GM23338 (cell line): Measurements from ENCODE around the gene NKX3-2. TPM values are rescaled to one million over a fixed set of nuclear protein-coding genes. Genes with fewer than 3 reads are reported as not detected.

Source experiments
- ATAC-seq: fragments of 200-7000 bp; cut with Tn5 transposase; 3 replicates; pipeline ENCODE4 v1.9.1; 2020
- DNase-seq: peaks from one replicate; pipeline ENCODE4 v3.0.0-alpha.2; 2015; ENCODE audit warnings: low spot score
- H2AFZ ChIP-seq: fragments of 200-600 bp; sonication (generic); 2 replicates; pipeline ENCODE4 v1.8.0; 2016; ENCODE audit warnings: antibody characterized with exemption, mild to moderate bottlenecking, moderate library complexity
- H3F3A ChIP-seq: fragments of 200-600 bp; sonication (generic); replicated peaks from 2 replicates; pipeline ENCODE4 v1.8.0; 2017; ENCODE audit warnings: antibody characterized with exemption, mixed run types, low read depth
- H3K27ac ChIP-seq: fragments of 200-600 bp; sonication (generic); 2 replicates; pipeline ENCODE4 v1.6.1; 2016; ENCODE audit warnings: low read depth
- H3K27me3 ChIP-seq: fragments of 200-600 bp; sonication (generic); 2 replicates; pipeline ENCODE4 v1.8.0; 2016; ENCODE audit warnings: mild to moderate bottlenecking, mixed run types, moderate library complexity; ENCODE audit not compliant: insufficient read depth
- H3K36me3 ChIP-seq: fragments of 200-600 bp; sonication (generic); 2 replicates; pipeline ENCODE4 v1.8.0; 2016; ENCODE audit warnings: mild to moderate bottlenecking; ENCODE audit not compliant: insufficient read depth
- H3K4me1 ChIP-seq: fragments of 200-600 bp; sonication (generic); 2 replicates; pipeline ENCODE4 v1.8.0; 2016; ENCODE audit warnings: mild to moderate bottlenecking, moderate library complexity; ENCODE audit not compliant: insufficient read depth
- H3K4me2 ChIP-seq: fragments of 200-600 bp; sonication (generic); 2 replicates; pipeline ENCODE4 v1.7.1; 2017; ENCODE audit warnings: mixed run types
- H3K4me3 ChIP-seq: fragments of 200-600 bp; sonication (generic); 2 replicates; pipeline ENCODE4 v1.6.1; 2016; ENCODE audit warnings: mixed run types
- H3K79me2 ChIP-seq: fragments of 200-600 bp; sonication (generic); replicated peaks from 2 replicates; pipeline ENCODE4 v1.8.0; 2017; ENCODE audit warnings: mild to moderate bottlenecking; ENCODE audit not compliant: insufficient read depth
- H3K9me2 ChIP-seq: fragments of 200-600 bp; sonication (generic); 2 replicates; pipeline ENCODE4 v1.8.0; 2017; ENCODE audit not compliant: insufficient read depth
- H4K20me1 ChIP-seq: fragments of 200-600 bp; sonication (generic); replicated peaks from 2 replicates; pipeline ENCODE4 v1.8.0; 2017; ENCODE audit warnings: mild to moderate bottlenecking; ENCODE audit not compliant: insufficient read depth
- H3K27ac Mint-ChIP-seq: 2 replicates; pipeline ENCODE4 v1.8.0; 2020; ENCODE audit warnings: inconsistent platforms, mild to moderate bottlenecking, moderate library complexity, mixed read lengths
- H3K27me3 Mint-ChIP-seq: 3 replicates; pipeline ENCODE4 v1.8.0; 2022; ENCODE audit warnings: low read depth, mild to moderate bottlenecking, moderate library complexity, mixed read lengths, inconsistent platforms; ENCODE audit not compliant: insufficient read depth, poor library complexity
- H3K36me3 Mint-ChIP-seq: 3 replicates; pipeline ENCODE4 v1.8.0; 2021; ENCODE audit warnings: low read depth, mild to moderate bottlenecking, inconsistent platforms, moderate library complexity, mixed read lengths
- H3K4me1 Mint-ChIP-seq: 3 replicates; pipeline ENCODE4 v1.8.0; 2020; ENCODE audit warnings: mild to moderate bottlenecking, inconsistent platforms, mixed read lengths
- H3K4me3 Mint-ChIP-seq: 3 replicates; pipeline ENCODE4 v1.8.0; 2021; ENCODE audit warnings: moderate library complexity, mild to moderate bottlenecking, inconsistent platforms, mixed read lengths
- H3K9me3 Mint-ChIP-seq: 3 replicates; pipeline ENCODE4 v1.8.0; 2020; ENCODE audit warnings: moderate library complexity, mild to moderate bottlenecking, inconsistent platforms, mixed read lengths
- EZH2phosphoT487 ChIP-seq: fragments of 200-600 bp; sonication (generic); IDR thresholded peaks from one replicate; pipeline ENCODE4 v1.8.1; 2018; ENCODE audit warnings: antibody characterized with exemption; ENCODE audit not compliant: unreplicated experiment
- ZNF114 ChIP-seq: fragments of 250-450 bp; sonication (Bioruptor Pico); IDR thresholded peaks from 2 replicates; pipeline ENCODE4 v1.5.0; 2020; ENCODE audit warnings: mild to moderate bottlenecking, moderate library complexity
- polyA plus RNA-seq: library from polyadenylated mRNA; unstranded; fragments of >200 nt; fragmentation: Nextera tagmentation; extraction: Ambion mirVana; gene quantifications from 2 replicates; pipeline ENCODE4 v1.2.1, GENCODE V29; 2016
- total RNA-seq: library from RNA; depleted of rRNA; stranded (reverse); fragments of >200 nt; shearing (Covaris generic); gene quantifications from 2 replicates; pipeline ENCODE4 v1.2.3, GENCODE V29; 2014
- TF ChIP-seq, protein P1 (sequence below), 2 experiments: fragments of 200-600 bp in 1 of 2; sonication (generic) in 1 of 2; conservative IDR thresholded peaks; 2 replicates each; pipeline versions ENCODE4 v1.5.1 to v1.6.1; 2016 to 2017; ENCODE audit warnings: antibody characterized with exemption in 2 of 2, low read depth in 2 of 2, mild to moderate bottlenecking in 2 of 2, moderate library complexity in 1 of 2
- TF ChIP-seq, protein P2 (sequence below): fragments of 250-450 bp; sonication (Bioruptor Pico); IDR thresholded peaks from 2 replicates; pipeline ENCODE4 v1.5.0; 2020; ENCODE audit warnings: mild to moderate bottlenecking, moderate library complexity
- TF ChIP-seq, protein P3 (sequence below): IDR thresholded peaks from one replicate; pipeline ENCODE4 v1.6.1; 2018; ENCODE audit warnings: antibody characterized with exemption; ENCODE audit not compliant: unreplicated experiment

The NKX3-2 gene
- total and polyA plus RNA-seq, 2 experiments from 2014 or later, result 0.14 TPM; not detected in 1

DNA sequence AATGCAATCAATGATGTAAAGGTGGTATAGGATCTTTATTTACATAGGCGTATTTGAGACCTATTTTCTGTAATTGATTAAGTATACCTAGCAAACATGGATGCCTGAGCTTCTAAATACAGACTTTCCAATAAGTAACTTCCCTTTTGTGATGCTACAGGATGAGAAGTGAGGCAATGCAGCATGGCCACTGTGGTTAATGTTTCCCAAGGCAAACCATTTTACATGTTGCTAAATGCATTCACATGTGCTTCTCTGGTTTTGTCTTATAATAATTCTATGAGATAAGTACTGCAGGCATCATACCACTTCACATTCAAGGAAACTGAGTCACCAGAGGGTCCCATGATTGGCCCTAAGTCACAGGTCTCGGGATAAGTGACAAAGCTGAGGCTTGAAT is 35.7 kb upstream of the NKX3-2 start (continued):
- TF ChIP-seq, protein P1, sequence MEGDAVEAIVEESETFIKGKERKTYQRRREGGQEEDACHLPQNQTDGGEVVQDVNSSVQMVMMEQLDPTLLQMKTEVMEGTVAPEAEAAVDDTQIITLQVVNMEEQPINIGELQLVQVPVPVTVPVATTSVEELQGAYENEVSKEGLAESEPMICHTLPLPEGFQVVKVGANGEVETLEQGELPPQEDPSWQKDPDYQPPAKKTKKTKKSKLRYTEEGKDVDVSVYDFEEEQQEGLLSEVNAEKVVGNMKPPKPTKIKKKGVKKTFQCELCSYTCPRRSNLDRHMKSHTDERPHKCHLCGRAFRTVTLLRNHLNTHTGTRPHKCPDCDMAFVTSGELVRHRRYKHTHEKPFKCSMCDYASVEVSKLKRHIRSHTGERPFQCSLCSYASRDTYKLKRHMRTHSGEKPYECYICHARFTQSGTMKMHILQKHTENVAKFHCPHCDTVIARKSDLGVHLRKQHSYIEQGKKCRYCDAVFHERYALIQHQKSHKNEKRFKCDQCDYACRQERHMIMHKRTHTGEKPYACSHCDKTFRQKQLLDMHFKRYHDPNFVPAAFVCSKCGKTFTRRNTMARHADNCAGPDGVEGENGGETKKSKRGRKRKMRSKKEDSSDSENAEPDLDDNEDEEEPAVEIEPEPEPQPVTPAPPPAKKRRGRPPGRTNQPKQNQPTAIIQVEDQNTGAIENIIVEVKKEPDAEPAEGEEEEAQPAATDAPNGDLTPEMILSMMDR (conservative IDR thresholded peaks at IDR 0.05; ENCODE audit: low read depth in 2 of 2), result no peak
- TF ChIP-seq, protein P2, sequence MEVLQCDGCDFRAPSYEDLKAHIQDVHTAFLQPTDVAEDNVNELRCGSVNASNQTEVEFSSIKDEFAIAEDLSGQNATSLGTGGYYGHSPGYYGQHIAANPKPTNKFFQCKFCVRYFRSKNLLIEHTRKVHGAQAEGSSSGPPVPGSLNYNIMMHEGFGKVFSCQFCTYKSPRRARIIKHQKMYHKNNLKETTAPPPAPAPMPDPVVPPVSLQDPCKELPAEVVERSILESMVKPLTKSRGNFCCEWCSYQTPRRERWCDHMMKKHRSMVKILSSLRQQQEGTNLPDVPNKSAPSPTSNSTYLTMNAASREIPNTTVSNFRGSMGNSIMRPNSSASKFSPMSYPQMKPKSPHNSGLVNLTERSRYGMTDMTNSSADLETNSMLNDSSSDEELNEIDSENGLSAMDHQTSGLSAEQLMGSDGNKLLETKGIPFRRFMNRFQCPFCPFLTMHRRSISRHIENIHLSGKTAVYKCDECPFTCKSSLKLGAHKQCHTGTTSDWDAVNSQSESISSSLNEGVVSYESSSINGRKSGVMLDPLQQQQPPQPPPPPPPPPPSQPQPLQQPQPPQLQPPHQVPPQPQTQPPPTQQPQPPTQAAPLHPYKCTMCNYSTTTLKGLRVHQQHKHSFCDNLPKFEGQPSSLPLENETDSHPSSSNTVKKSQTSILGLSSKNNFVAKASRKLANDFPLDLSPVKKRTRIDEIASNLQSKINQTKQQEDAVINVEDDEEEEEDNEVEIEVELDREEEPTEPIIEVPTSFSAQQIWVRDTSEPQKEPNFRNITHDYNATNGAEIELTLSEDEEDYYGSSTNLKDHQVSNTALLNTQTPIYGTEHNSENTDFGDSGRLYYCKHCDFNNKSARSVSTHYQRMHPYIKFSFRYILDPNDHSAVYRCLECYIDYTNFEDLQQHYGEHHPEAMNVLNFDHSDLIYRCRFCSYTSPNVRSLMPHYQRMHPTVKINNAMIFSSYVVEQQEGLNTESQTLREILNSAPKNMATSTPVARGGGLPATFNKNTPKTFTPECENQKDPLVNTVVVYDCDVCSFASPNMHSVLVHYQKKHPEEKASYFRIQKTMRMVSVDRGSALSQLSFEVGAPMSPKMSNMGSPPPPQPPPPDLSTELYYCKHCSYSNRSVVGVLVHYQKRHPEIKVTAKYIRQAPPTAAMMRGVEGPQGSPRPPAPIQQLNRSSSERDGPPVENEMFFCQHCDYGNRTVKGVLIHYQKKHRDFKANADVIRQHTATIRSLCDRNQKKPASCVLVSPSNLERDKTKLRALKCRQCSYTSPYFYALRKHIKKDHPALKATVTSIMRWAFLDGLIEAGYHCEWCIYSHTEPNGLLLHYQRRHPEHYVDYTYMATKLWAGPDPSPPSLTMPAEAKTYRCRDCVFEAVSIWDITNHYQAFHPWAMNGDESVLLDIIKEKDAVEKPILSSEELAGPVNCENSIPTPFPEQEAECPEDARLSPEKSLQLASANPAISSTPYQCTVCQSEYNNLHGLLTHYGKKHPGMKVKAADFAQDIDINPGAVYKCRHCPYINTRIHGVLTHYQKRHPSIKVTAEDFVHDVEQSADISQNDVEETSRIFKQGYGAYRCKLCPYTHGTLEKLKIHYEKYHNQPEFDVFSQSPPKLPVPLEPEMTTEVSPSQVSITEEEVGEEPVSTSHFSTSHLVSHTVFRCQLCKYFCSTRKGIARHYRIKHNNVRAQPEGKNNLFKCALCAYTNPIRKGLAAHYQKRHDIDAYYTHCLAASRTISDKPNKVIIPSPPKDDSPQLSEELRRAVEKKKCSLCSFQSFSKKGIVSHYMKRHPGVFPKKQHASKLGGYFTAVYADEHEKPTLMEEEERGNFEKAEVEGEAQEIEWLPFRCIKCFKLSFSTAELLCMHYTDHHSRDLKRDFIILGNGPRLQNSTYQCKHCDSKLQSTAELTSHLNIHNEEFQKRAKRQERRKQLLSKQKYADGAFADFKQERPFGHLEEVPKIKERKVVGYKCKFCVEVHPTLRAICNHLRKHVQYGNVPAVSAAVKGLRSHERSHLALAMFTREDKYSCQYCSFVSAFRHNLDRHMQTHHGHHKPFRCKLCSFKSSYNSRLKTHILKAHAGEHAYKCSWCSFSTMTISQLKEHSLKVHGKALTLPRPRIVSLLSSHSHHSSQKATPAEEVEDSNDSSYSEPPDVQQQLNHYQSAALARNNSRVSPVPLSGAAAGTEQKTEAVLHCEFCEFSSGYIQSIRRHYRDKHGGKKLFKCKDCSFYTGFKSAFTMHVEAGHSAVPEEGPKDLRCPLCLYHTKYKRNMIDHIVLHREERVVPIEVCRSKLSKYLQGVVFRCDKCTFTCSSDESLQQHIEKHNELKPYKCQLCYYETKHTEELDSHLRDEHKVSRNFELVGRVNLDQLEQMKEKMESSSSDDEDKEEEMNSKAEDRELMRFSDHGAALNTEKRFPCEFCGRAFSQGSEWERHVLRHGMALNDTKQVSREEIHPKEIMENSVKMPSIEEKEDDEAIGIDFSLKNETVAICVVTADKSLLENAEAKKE, result no peak

DNA sequence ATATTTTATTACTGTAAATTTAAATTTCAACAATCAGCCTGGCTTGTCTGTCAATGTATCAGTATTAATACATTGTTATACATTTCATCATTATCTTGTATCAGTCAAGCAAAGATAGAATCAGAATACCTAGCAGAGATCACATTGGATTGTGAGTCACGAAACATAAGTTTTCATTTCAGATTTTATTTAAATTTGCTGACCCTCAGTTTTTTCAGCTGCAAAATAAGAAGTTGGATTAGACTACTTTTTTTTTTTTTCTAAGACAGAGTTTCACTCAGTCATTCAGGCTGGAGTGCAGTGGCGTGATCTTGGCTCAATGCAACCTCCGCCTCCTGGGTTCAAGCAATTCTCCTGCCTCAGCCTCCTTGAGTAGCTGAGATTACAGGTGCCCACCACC is 33.4 kb upstream of the NKX3-2 start:
- Mint-ChIP-seq H3K27me3 (no peaks in the 10 kb centered on the region), H3K4me1 (no peaks in the 10 kb centered on the region), H3K4me3 (no peak overlapping the region), H3K36me3 (peaks cover 44% of the 10 kb centered on the region), H3K27ac (no peak overlapping the region), H3K9me3 (no peaks in the 10 kb centered on the region)
- Histone ChIP-seq H3K9me2 (no peaks in the 10 kb centered on the region), H3K4me2 (no peak overlapping the region), H3F3A (no peaks in the 10 kb centered on the region), H3K4me3 (no peak overlapping the region), H3K4me1 (no peaks in the 10 kb centered on the region), H3K27me3 (no peaks in the 10 kb centered on the region), H3K36me3 (peaks cover 17% of the 10 kb centered on the region), H3K27ac (no peak overlapping the region), H2AFZ (no peak overlapping the region), H4K20me1 (no peaks in the 10 kb centered on the region; the same call in 1 of the 2 replicates), H3K79me2 (no peaks in the 10 kb centered on the region)
- ATAC-seq (no peak), DNase-seq (no peak)
- TF ChIP-seq, protein P3, sequence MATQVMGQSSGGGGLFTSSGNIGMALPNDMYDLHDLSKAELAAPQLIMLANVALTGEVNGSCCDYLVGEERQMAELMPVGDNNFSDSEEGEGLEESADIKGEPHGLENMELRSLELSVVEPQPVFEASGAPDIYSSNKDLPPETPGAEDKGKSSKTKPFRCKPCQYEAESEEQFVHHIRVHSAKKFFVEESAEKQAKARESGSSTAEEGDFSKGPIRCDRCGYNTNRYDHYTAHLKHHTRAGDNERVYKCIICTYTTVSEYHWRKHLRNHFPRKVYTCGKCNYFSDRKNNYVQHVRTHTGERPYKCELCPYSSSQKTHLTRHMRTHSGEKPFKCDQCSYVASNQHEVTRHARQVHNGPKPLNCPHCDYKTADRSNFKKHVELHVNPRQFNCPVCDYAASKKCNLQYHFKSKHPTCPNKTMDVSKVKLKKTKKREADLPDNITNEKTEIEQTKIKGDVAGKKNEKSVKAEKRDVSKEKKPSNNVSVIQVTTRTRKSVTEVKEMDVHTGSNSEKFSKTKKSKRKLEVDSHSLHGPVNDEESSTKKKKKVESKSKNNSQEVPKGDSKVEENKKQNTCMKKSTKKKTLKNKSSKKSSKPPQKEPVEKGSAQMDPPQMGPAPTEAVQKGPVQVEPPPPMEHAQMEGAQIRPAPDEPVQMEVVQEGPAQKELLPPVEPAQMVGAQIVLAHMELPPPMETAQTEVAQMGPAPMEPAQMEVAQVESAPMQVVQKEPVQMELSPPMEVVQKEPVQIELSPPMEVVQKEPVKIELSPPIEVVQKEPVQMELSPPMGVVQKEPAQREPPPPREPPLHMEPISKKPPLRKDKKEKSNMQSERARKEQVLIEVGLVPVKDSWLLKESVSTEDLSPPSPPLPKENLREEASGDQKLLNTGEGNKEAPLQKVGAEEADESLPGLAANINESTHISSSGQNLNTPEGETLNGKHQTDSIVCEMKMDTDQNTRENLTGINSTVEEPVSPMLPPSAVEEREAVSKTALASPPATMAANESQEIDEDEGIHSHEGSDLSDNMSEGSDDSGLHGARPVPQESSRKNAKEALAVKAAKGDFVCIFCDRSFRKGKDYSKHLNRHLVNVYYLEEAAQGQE, result no peak
- TF ChIP-seq ZNF114 (CRISPR knock-in tag), result no peak
- TF ChIP-seq EZH2phosphoT487, result no peak
